Neuron (in vitro differentiated cells): ENCODE measurements around the gene DPH1.
A peak's percentile ranks its signal among the peaks of the same experiment; 100 is the strongest.

Source experiments
- H2AFZ ChIP-seq: one replicate; pipeline ENCODE4 v1.6.1; 2013; ENCODE audit warnings: low read depth, mild to moderate bottlenecking, inconsistent platforms, low read length, moderate library complexity
- H3K27me3 ChIP-seq: one replicate; pipeline ENCODE4 v1.6.1; 2013; ENCODE audit warnings: low read length; ENCODE audit not compliant: insufficient read depth
- H3K36me3 ChIP-seq: one replicate; pipeline ENCODE4 v1.6.1; 2013; ENCODE audit warnings: low read length; ENCODE audit not compliant: insufficient read depth
- H3K4me1 ChIP-seq: one replicate; pipeline ENCODE4 v1.6.1; 2013; ENCODE audit warnings: low read length; ENCODE audit not compliant: insufficient read depth
- H3K4me3 ChIP-seq: 2 replicates; pipeline ENCODE4 v1.5.1; 2013; ENCODE audit warnings: mild to moderate bottlenecking, low read length, moderate library complexity
- H3K9me3 ChIP-seq: one replicate; pipeline ENCODE4 v1.6.1; 2013; ENCODE audit warnings: low read length

Gene DPH1

GRCh38 chr17:2025622-2026309 is 4.2 kb upstream of the DPH1 start:
- Histone ChIP-seq H3K27me3 (peaks cover 58% of the 10 kb centered on the region), H3K4me1 (peaks cover 25% of the 10 kb centered on the region), H2AFZ (peak overlapping the region; percentile 55), H3K36me3 (no peaks in the 10 kb centered on the region), H3K4me3 (peak overlapping the region; percentile 31), H3K9me3 (no peaks in the 10 kb centered on the region)

- H3K36me3 ChIP-seq, result no peaks in the 10 kb centered on the region
- H3K27me3 ChIP-seq, result peaks cover 47% of the 10 kb centered on the region
- no peaks in the 10 kb centered on the region for H3K9me3 ChIP-seq
- H2AFZ ChIP-seq, result no peak overlapping the region
- no peak overlapping the region for H3K4me3 ChIP-seq
- peaks cover 24% of the 10 kb centered on the region for H3K4me1 ChIP-seq
Observed at GRCh38 chr17:2027528-2028233, 2.3 kb upstream of the DPH1 start.

- H2AFZ ChIP-seq, result no peak overlapping the region
- peaks cover 41% of the 10 kb centered on the region for H3K27me3 ChIP-seq
- H3K4me1 ChIP-seq, result peaks cover 23% of the 10 kb centered on the region
- H3K9me3 ChIP-seq, result no peaks in the 10 kb centered on the region
- H3K36me3 ChIP-seq, result no peaks in the 10 kb centered on the region
- H3K4me3 ChIP-seq, result no peak overlapping the region
Observed at GRCh38 chr17:2028234-2028614, 1.7 kb upstream of the DPH1 start.

GRCh38 chr17:2028737-2029136 is 1.2 kb upstream of the DPH1 start:
- Histone ChIP-seq H3K27me3 (peaks cover 37% of the 10 kb centered on the region), H3K4me3 (no peak overlapping the region), H3K4me1 (peaks cover 21% of the 10 kb centered on the region), H2AFZ (no peak overlapping the region), H3K36me3 (no peaks in the 10 kb centered on the region), H3K9me3 (no peaks in the 10 kb centered on the region)

- peaks cover 11% of the 10 kb centered on the region for H3K4me1 ChIP-seq
- H2AFZ ChIP-seq, result no peak overlapping the region
- H3K4me3 ChIP-seq, result peak overlapping the region; percentile 92
- H3K36me3 ChIP-seq, result no peaks in the 10 kb centered on the region
- H3K9me3 ChIP-seq, result no peaks in the 10 kb centered on the region
- H3K27me3 ChIP-seq, result peaks cover 18% of the 10 kb centered on the region
Observed at GRCh38 chr17:2030779-2031163, 818 bp downstream of the DPH1 start.

- no peak overlapping the region for H3K4me3 ChIP-seq
- no peaks in the 10 kb centered on the region for H3K9me3 ChIP-seq
- peaks cover 11% of the 10 kb centered on the region for H3K4me1 ChIP-seq
- peaks cover 12% of the 10 kb centered on the region for H3K36me3 ChIP-seq
- H2AFZ ChIP-seq, result no peak overlapping the region
- H3K27me3 ChIP-seq, result peaks cover 5% of the 10 kb centered on the region
Observed at GRCh38 chr17:2033153-2033552, 3.2 kb downstream of the DPH1 start.

GRCh38 chr17:2034157-2034556 is 4.2 kb downstream of the DPH1 start:
- H3K9me3 ChIP-seq, result no peaks in the 10 kb centered on the region
- peaks cover 11% of the 10 kb centered on the region for H3K4me1 ChIP-seq
- no peak overlapping the region for H2AFZ ChIP-seq
- H3K36me3 ChIP-seq, result peaks cover 12% of the 10 kb centered on the region
- H3K27me3 ChIP-seq, result no peaks in the 10 kb centered on the region
- no peak overlapping the region for H3K4me3 ChIP-seq

- no peak overlapping the region for H3K4me3 ChIP-seq
- no peak overlapping the region for H2AFZ ChIP-seq
- H3K27me3 ChIP-seq, result no peaks in the 10 kb centered on the region
- no peaks in the 10 kb centered on the region for H3K9me3 ChIP-seq
- H3K36me3 ChIP-seq, result peaks cover 12% of the 10 kb centered on the region
- peaks cover 11% of the 10 kb centered on the region for H3K4me1 ChIP-seq
Observed at GRCh38 chr17:2034806-2035540, 5.0 kb downstream of the DPH1 start.

GRCh38 chr17:2035541-2036488 is 5.9 kb downstream of the DPH1 start:
- no peaks in the 10 kb centered on the region for H3K27me3 ChIP-seq
- H3K9me3 ChIP-seq, result no peaks in the 10 kb centered on the region
- peaks cover 12% of the 10 kb centered on the region for H3K36me3 ChIP-seq
- no peak overlapping the region for H3K4me3 ChIP-seq
- H2AFZ ChIP-seq, result no peak overlapping the region
- H3K4me1 ChIP-seq, result peaks cover 12% of the 10 kb centered on the region

GRCh38 chr17:2037155-2037554 is 7.2 kb downstream of the DPH1 start:
- Histone ChIP-seq H3K9me3 (no peaks in the 10 kb centered on the region), H2AFZ (no peak overlapping the region), H3K27me3 (no peaks in the 10 kb centered on the region), H3K4me3 (no peak overlapping the region), H3K36me3 (peaks cover 12% of the 10 kb centered on the region), H3K4me1 (peaks cover 16% of the 10 kb centered on the region)

- Histone ChIP-seq H3K9me3 (no peaks in the 10 kb centered on the region), H3K4me3 (no peak overlapping the region), H2AFZ (no peak overlapping the region), H3K36me3 (peaks cover 27% of the 10 kb centered on the region), H3K4me1 (peaks cover 21% of the 10 kb centered on the region), H3K27me3 (no peaks in the 10 kb centered on the region)
Observed at GRCh38 chr17:2040219-2040827, 10.4 kb downstream of the DPH1 start.

- Histone ChIP-seq H3K27me3 (no peaks in the 10 kb centered on the region), H3K4me3 (peak overlapping the region; percentile 95), H2AFZ (peak overlapping the region; percentile 70), H3K9me3 (no peaks in the 10 kb centered on the region), H3K36me3 (peaks cover 27% of the 10 kb centered on the region), H3K4me1 (peaks cover 21% of the 10 kb centered on the region)
Observed at GRCh38 chr17:2040942-2041560, 11.1 kb downstream of the DPH1 start.
